Thoracic aorta (tissue), 2 donors: ENCODE results near the gene MMP20. TPM values are rescaled to one million over a fixed set of nuclear protein-coding genes. Genes with fewer than 3 reads are reported as not detected.

ENCODE experiments used
- ATAC-seq: fragments of 150-250 bp; one replicate; pipeline ENCODE4 v1.8.0; 2017; ENCODE audit warnings: low read depth; ENCODE audit not compliant: insufficient number of reproducible peaks, low FRiP score
- DNase-seq: peaks from one replicate; pipeline ENCODE4 v3.0.0-alpha.2; 2020; ENCODE audit warnings: low spot score
- H3K27ac ChIP-seq, 2 donors: fragments of 200-600 bp; sonication (generic); 1 replicate in 1 of 2; 2 replicates in 1 of 2; pipeline ENCODE4 v1.5.1; 2016; ENCODE audit warnings: mild to moderate bottlenecking in 2 of 2, moderate library complexity in 2 of 2
- H3K27me3 ChIP-seq: fragments of 200-600 bp; sonication (generic); replicated peaks from 2 replicates; pipeline ENCODE4 v1.6.0; 2016; ENCODE audit warnings: mild to moderate bottlenecking; ENCODE audit not compliant: insufficient read depth
- H3K36me3 ChIP-seq: fragments of 200-600 bp; sonication (generic); one replicate; pipeline ENCODE4 v1.5.1; 2016
- H3K4me1 ChIP-seq, 2 donors: fragments of 200-600 bp; sonication (generic); 1 replicate in 1 of 2; 2 replicates in 1 of 2; pipeline versions ENCODE4 v1.5.1 to v1.6.0; 2016; ENCODE audit warnings: low read depth in 2 of 2, mild to moderate bottlenecking in 1 of 2; ENCODE audit not compliant: control insufficient read depth in 1 of 2
- H3K4me3 ChIP-seq: fragments of 200-600 bp; sonication (generic); 2 replicates; pipeline ENCODE4 v1.5.1; 2016; ENCODE audit warnings: mild to moderate bottlenecking
- H3K9me3 ChIP-seq: fragments of 200-600 bp; sonication (generic); 2 replicates; pipeline ENCODE4 v1.5.1; 2016
- CTCF ChIP-seq: fragments of 200-600 bp; sonication (generic); IDR thresholded peaks from one replicate; pipeline ENCODE4 v1.5.1; 2019; ENCODE audit warnings: antibody characterized with exemption
- total RNA-seq, 2 donors: library from RNA; depleted of rRNA; stranded (reverse); fragments of >200 nt; gene quantifications; one replicate each; pipeline versions ENCODE4 v1.1.0 to v1.2.3, GENCODE V29; 2016

Gene MMP20
- total RNA-seq, 2 donors from 2014 or later = not detected

- no peak overlapping the region for H3K4me3 ChIP-seq
- DNase-seq (no peak), ATAC-seq (no peak)
- no peak overlapping the region for H3K27ac ChIP-seq
- no peaks in the 10 kb centered on the region for H3K27me3 ChIP-seq
- no peak for TF ChIP-seq CTCF
- no peaks in the 10 kb centered on the region for H3K9me3 ChIP-seq
- peaks cover 2 to 18% of the 10 kb centered on the region in 2 donors for H3K4me1 ChIP-seq
- H3K36me3 ChIP-seq = no peaks in the 10 kb centered on the region
Observed at GRCh38 chr11:102623998-102624397, 1.1 kb downstream of the MMP20 start.

DNA sequence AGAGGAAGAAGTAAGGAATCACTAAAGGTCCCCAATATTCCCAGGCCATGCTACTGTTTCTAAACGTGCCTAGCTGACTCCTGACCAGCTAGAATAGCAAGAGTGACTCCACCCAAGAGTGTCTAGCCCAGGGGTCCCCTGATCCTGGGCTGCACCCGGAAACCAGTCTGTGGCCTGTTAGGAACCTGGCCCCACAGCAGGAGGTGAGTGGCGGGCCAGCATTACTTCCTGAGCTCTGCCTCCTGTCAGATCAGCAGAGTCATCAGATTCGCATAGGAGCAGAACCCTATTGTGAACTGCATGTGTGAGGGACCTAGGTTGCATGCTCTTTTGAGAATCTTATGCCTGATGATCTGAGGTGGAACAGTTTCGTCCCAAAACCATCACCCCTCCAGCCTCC is 2.0 kb downstream of the MMP20 start:
- peaks cover 2 to 18% of the 10 kb centered on the region in 2 donors for H3K4me1 ChIP-seq
- H3K9me3 ChIP-seq = no peaks in the 10 kb centered on the region
- H3K4me3 ChIP-seq = no peak overlapping the region
- H3K27ac ChIP-seq = no peak overlapping the region
- no peaks in the 10 kb centered on the region for H3K36me3 ChIP-seq
- H3K27me3 ChIP-seq = no peaks in the 10 kb centered on the region
- DNase-seq (no peak), ATAC-seq (no peak)
- TF ChIP-seq CTCF = no peak

- no peak for DNase-seq
- Histone ChIP-seq H3K4me3 (no peak overlapping the region), H3K27ac (no peak overlapping the region), H3K27me3 (no peaks in the 10 kb centered on the region), H3K36me3 (no peaks in the 10 kb centered on the region), H3K9me3 (no peaks in the 10 kb centered on the region), H3K4me1 (peaks cover 2 to 18% of the 10 kb centered on the region in 2 donors)
- ATAC-seq = no peak
- TF ChIP-seq CTCF = no peak
Observed at GRCh38 chr11:102622258-102622657, 2.9 kb downstream of the MMP20 start.

DNA sequence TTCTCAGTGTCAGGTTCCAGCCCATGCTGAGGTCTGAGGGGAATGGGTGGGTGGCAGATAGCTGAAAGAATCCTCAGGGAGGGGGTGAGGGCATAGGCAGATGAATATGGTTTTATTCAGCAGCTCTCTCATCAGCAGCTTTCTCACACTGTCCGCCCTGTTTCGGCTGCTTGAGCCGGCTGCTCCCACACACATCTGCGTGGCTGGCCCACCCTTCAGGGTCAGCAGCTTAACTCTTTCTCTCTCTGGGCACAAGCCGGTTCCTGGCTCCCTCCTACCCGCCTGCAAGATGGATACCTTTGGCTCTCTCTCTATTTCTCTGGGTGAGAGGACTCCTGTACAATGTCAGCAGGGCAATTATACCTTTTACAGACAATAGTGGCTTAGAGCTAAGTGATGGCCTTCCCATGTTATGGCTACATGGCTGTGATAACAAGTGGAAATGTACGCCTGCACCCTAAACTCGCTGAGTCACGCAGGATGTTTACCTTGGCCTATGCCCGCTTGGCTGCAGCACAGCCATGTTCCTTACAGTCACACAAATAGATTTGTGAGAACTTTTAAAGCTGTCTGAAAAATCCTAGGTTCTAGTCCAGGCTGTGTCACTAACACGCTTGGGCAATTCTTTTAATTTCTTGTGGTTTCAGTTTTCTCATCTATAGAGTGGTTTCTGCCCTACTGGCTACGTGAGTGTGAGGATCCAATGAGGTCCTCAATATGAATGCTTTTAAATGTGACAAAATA is 4.1 kb downstream of the MMP20 start:
- peaks cover 2 to 18% of the 10 kb centered on the region in 2 donors for H3K4me1 ChIP-seq
- H3K27me3 ChIP-seq = no peaks in the 10 kb centered on the region
- H3K27ac ChIP-seq = peak overlapping the region; percentile 18 to 67
- TF ChIP-seq CTCF = no peak
- H3K9me3 ChIP-seq = no peaks in the 10 kb centered on the region
- DNase-seq (no peak), ATAC-seq (no peak)
- no peak overlapping the region for H3K4me3 ChIP-seq
- H3K36me3 ChIP-seq = no peaks in the 10 kb centered on the region

DNA sequence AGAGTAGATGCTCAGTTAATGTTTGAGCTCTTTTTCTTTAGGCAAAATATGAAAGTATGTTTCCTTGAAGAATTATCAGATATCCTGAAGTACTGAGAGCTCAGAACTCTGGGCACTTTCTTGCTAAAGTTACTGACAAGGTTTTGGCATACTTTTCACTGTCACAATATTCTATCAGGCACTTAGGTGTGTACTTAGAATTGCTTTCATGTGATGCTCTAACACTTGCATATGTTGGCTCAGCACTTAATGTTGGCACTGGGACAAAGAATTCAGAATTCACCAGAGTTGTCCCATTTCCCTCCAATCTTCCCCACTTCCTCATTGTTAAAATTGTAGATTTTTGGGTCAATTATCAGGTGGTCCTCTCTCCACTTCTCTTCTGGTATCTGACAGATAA is 5.0 kb downstream of the MMP20 start:
- no peaks in the 10 kb centered on the region for H3K9me3 ChIP-seq
- H3K4me1 ChIP-seq = peaks cover 2 to 18% of the 10 kb centered on the region in 2 donors
- no peak for ATAC-seq
- no peaks in the 10 kb centered on the region for H3K27me3 ChIP-seq
- TF ChIP-seq CTCF = no peak
- no peak for DNase-seq
- no peak overlapping the region for H3K4me3 ChIP-seq
- no peaks in the 10 kb centered on the region for H3K36me3 ChIP-seq
- H3K27ac ChIP-seq = peak overlapping the region; percentile 18 to 67
